Activated naive CD8-positive, alpha-beta T cell treated with anti-CD3 and anti-CD28 coated beads, Interleukin-2, amount 10 ng/mL, durations not matched to agents 7 days and 5 days (primary cell): ENCODE data around the gene CCSER1. TPM values are rescaled to one million over a fixed set of nuclear protein-coding genes. Genes with fewer than 3 reads are reported as not detected.
"Not testable (repeated sequence)": the region's sequence is repeated elsewhere in the genome, so short reads cannot be mapped to it uniquely, and the experiment has no call there.

Source experiments
- ATAC-seq: fragments of 150-1000 bp; cut with Tn5 transposase; one replicate; pipeline ENCODE4 v1.10.0; 2021; ENCODE audit warnings: low read depth, moderate library complexity
- POLR2A ChIA-PET: fragments of 350-600 bp; sonication (Branson Sonifier 250); formaldehyde crosslinking; loops from one replicate; lab custom pipeline; 2021; ENCODE audit warnings: antibody characterized with exemption; lab: Charles Lee
- DNase-seq: peaks from one replicate; pipeline ENCODE4 v3.0.0; 2021
- H3K27ac Mint-ChIP-seq: one replicate; pipeline ENCODE4 v1.8.0; 2022; ENCODE audit warnings: mild to moderate bottlenecking, mixed read lengths
- H3K27me3 Mint-ChIP-seq: one replicate; pipeline ENCODE4 v1.8.0; 2022; ENCODE audit warnings: mild to moderate bottlenecking, moderate library complexity, mixed read lengths
- H3K36me3 Mint-ChIP-seq: one replicate; pipeline ENCODE4 v1.8.0; 2021; ENCODE audit warnings: mild to moderate bottlenecking, mixed read lengths
- H3K4me1 Mint-ChIP-seq: one replicate; pipeline ENCODE4 v1.8.0; 2021; ENCODE audit warnings: mixed read lengths
- H3K4me3 Mint-ChIP-seq: one replicate; pipeline ENCODE4 v1.8.0; 2022; ENCODE audit warnings: mild to moderate bottlenecking, moderate library complexity, mixed read lengths
- H3K9me3 Mint-ChIP-seq: one replicate; pipeline ENCODE4 v1.8.0; 2021; ENCODE audit warnings: mixed read lengths
- total RNA-seq, 2 experiments: library from RNA; stranded (reverse); gene quantifications; one replicate each; pipeline ENCODE4 v1.2.3, GENCODE V29; 2021

Gene CCSER1
- total RNA-seq, 2 experiments from 2014 or later: 0.64 TPM; not detected in 1

- Mint-ChIP-seq H3K27me3 (peaks cover 3% of the 10 kb centered on the region), H3K36me3 (no peaks in the 10 kb centered on the region), H3K9me3 (no peaks in the 10 kb centered on the region), H3K27ac (no peak overlapping the region), H3K4me1 (no peaks in the 10 kb centered on the region), H3K4me3 (no peak overlapping the region)
- ATAC-seq (no peak), DNase-seq (no peak)
- POLR2A ChIA-PET: no interaction called here
Measured at GRCh38 chr4:90306810-90307209, 179.6 kb downstream of the CCSER1 start.

- ATAC-seq, H3K27me3 Mint-ChIP-seq, H3K4me3 Mint-ChIP-seq, H3K9me3 Mint-ChIP-seq, H3K4me1 Mint-ChIP-seq, POLR2A ChIA-PET, DNase-seq, H3K36me3 Mint-ChIP-seq, H3K27ac Mint-ChIP-seq: not testable (repeated sequence)
Measured at GRCh38 chr4:90317140-90317539, 189.9 kb downstream of the CCSER1 start.

GRCh38 chr4:90317785-90318184 lies 190.6 kb downstream of the CCSER1 start:
- Mint-ChIP-seq H3K36me3 (no peaks in the 10 kb centered on the region), H3K4me1 (no peaks in the 10 kb centered on the region), H3K27me3 (no peaks in the 10 kb centered on the region), H3K27ac (no peak overlapping the region), H3K4me3 (no peak overlapping the region), H3K9me3 (no peaks in the 10 kb centered on the region)
- no peak for DNase-seq
- POLR2A ChIA-PET: no interaction called here
- ATAC-seq: no peak

GRCh38 chr4:90318193-90318592 lies 191.0 kb downstream of the CCSER1 start:
- H3K4me1 Mint-ChIP-seq: no peaks in the 10 kb centered on the region
- DNase-seq: no peak
- POLR2A ChIA-PET: no interaction called here
- no peak overlapping the region for H3K27ac Mint-ChIP-seq
- no peak overlapping the region for H3K4me3 Mint-ChIP-seq
- ATAC-seq: no peak
- H3K9me3 Mint-ChIP-seq: no peaks in the 10 kb centered on the region
- H3K27me3 Mint-ChIP-seq: no peaks in the 10 kb centered on the region
- H3K36me3 Mint-ChIP-seq: no peaks in the 10 kb centered on the region

- H3K36me3 Mint-ChIP-seq: no peaks in the 10 kb centered on the region
- H3K4me1 Mint-ChIP-seq: no peaks in the 10 kb centered on the region
- no peak for ATAC-seq
- no peak overlapping the region for H3K4me3 Mint-ChIP-seq
- POLR2A ChIA-PET: no interaction called here
- H3K9me3 Mint-ChIP-seq: no peaks in the 10 kb centered on the region
- H3K27me3 Mint-ChIP-seq: peaks cover 2% of the 10 kb centered on the region
- no peak overlapping the region for H3K27ac Mint-ChIP-seq
- no peak for DNase-seq
Measured at GRCh38 chr4:90328558-90328957, 201.4 kb downstream of the CCSER1 start.

GRCh38 chr4:90330546-90330945 lies 203.4 kb downstream of the CCSER1 start:
- H3K36me3 Mint-ChIP-seq: no peaks in the 10 kb centered on the region
- no peak overlapping the region for H3K27ac Mint-ChIP-seq
- ATAC-seq (no peak), DNase-seq (no peak)
- no peaks in the 10 kb centered on the region for H3K4me1 Mint-ChIP-seq
- POLR2A ChIA-PET: no interaction called here
- H3K9me3 Mint-ChIP-seq: no peaks in the 10 kb centered on the region
- H3K4me3 Mint-ChIP-seq: no peak overlapping the region
- H3K27me3 Mint-ChIP-seq: peaks cover 2% of the 10 kb centered on the region

- DNase-seq (no peak), ATAC-seq (no peak)
- H3K27ac Mint-ChIP-seq: no peak overlapping the region
- H3K27me3 Mint-ChIP-seq: no peaks in the 10 kb centered on the region
- no peaks in the 10 kb centered on the region for H3K4me1 Mint-ChIP-seq
- no peak overlapping the region for H3K4me3 Mint-ChIP-seq
- POLR2A ChIA-PET: no interaction called here
- H3K9me3 Mint-ChIP-seq: no peaks in the 10 kb centered on the region
- H3K36me3 Mint-ChIP-seq: no peaks in the 10 kb centered on the region
Measured at GRCh38 chr4:90345549-90346215, 218.5 kb downstream of the CCSER1 start.

- no peak for DNase-seq
- H3K27me3 Mint-ChIP-seq: no peaks in the 10 kb centered on the region
- H3K36me3 Mint-ChIP-seq: no peaks in the 10 kb centered on the region
- H3K27ac Mint-ChIP-seq: no peak overlapping the region
- H3K4me1 Mint-ChIP-seq: no peaks in the 10 kb centered on the region
- H3K4me3 Mint-ChIP-seq: no peak overlapping the region
- no peak for ATAC-seq
- no peaks in the 10 kb centered on the region for H3K9me3 Mint-ChIP-seq
- POLR2A ChIA-PET: no interaction called here
Measured at GRCh38 chr4:90349636-90350035, 222.4 kb downstream of the CCSER1 start.

- no peak for ATAC-seq
Measured at GRCh38 chr4:90357117-90357710, 230.0 kb downstream of the CCSER1 start.

GRCh38 chr4:90375081-90375480 lies 247.9 kb downstream of the CCSER1 start:
- Mint-ChIP-seq H3K9me3 (no peaks in the 10 kb centered on the region), H3K4me3 (no peak overlapping the region), H3K27ac (no peak overlapping the region), H3K4me1 (no peaks in the 10 kb centered on the region), H3K27me3 (no peaks in the 10 kb centered on the region), H3K36me3 (no peaks in the 10 kb centered on the region)
- DNase-seq: no peak
- POLR2A ChIA-PET: no interaction called here
- no peak for ATAC-seq

More at GRCh38 chr4:90357117-90357710, 230.0 kb downstream of the CCSER1 start:
- H3K9me3 Mint-ChIP-seq: no peaks in the 10 kb centered on the region
- no peaks in the 10 kb centered on the region for H3K4me1 Mint-ChIP-seq
- POLR2A ChIA-PET: no interaction called here
- no peak for DNase-seq
- H3K27me3 Mint-ChIP-seq: no peaks in the 10 kb centered on the region
- no peak overlapping the region for H3K4me3 Mint-ChIP-seq
- no peaks in the 10 kb centered on the region for H3K36me3 Mint-ChIP-seq
- no peak overlapping the region for H3K27ac Mint-ChIP-seq

- H3K27ac Mint-ChIP-seq: no peak overlapping the region
- H3K4me1 Mint-ChIP-seq: no peaks in the 10 kb centered on the region
- no peak overlapping the region for H3K4me3 Mint-ChIP-seq
- DNase-seq (no peak), ATAC-seq (no peak)
- H3K9me3 Mint-ChIP-seq: no peaks in the 10 kb centered on the region
- POLR2A ChIA-PET: no interaction called here
- no peaks in the 10 kb centered on the region for H3K27me3 Mint-ChIP-seq
- no peaks in the 10 kb centered on the region for H3K36me3 Mint-ChIP-seq
Measured at GRCh38 chr4:90393215-90393614, 266.0 kb downstream of the CCSER1 start.

- Mint-ChIP-seq H3K9me3 (peaks cover 2% of the 10 kb centered on the region), H3K27ac (no peak overlapping the region), H3K4me3 (no peak overlapping the region), H3K4me1 (no peaks in the 10 kb centered on the region), H3K27me3 (no peaks in the 10 kb centered on the region), H3K36me3 (no peaks in the 10 kb centered on the region)
- ATAC-seq (no peak), DNase-seq (no peak)
- POLR2A ChIA-PET: no interaction called here
Measured at GRCh38 chr4:90403781-90404180, 276.6 kb downstream of the CCSER1 start.

- DNase-seq, H3K4me3 Mint-ChIP-seq, H3K27ac Mint-ChIP-seq, H3K4me1 Mint-ChIP-seq, POLR2A ChIA-PET, H3K36me3 Mint-ChIP-seq, ATAC-seq, H3K27me3 Mint-ChIP-seq, H3K9me3 Mint-ChIP-seq: not testable (repeated sequence)
Measured at GRCh38 chr4:90407897-90408296, 280.7 kb downstream of the CCSER1 start.

GRCh38 chr4:90412786-90413185 lies 285.6 kb downstream of the CCSER1 start:
- ATAC-seq, H3K36me3 Mint-ChIP-seq, H3K9me3 Mint-ChIP-seq, H3K4me1 Mint-ChIP-seq, POLR2A ChIA-PET, H3K27me3 Mint-ChIP-seq, DNase-seq, H3K27ac Mint-ChIP-seq, H3K4me3 Mint-ChIP-seq: not testable (repeated sequence)
